HG03575 (cell line): ENCODE results near the gene ILF2.

ENCODE experiments used
- ATAC-seq: cut with Tn5 transposase; IDR thresholded peaks from one replicate; pipeline ENCODE4 v1.9.1; 2021; ENCODE audit not compliant: unreplicated experiment, insufficient number of reproducible peaks, low FRiP score; ENCODE audit errors: extremely low read depth

The ILF2 gene

DNA sequence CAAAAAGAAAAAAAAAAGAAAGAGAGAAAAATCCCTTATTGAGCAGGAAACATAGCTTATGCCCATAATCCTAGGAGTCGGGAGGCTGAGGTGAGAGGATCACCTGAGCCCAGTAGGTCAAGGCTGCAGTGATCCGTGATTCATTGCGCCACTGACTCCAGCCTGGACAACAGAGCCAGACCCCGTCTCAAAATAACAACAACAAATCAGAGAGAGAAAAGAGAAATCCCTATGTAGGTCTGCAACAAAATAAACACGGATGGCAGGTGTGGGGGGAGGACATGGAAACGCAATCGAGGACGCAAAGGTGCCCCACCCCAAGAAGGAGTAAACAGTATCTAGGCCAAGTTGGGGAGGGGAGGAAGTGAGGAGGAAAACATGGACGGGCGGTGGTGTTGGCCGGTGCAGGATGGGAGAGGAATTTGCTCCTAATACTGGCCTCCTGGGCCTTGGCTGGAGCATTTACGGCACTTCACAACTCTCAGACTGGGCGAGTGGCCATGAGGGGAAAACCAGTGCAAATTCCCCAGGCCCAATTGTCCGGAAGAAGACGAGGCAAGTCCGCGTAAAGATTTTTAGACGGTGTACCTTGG lies 37.5 kb downstream of the ILF2 start:
- ATAC-seq = no peak

DNA sequence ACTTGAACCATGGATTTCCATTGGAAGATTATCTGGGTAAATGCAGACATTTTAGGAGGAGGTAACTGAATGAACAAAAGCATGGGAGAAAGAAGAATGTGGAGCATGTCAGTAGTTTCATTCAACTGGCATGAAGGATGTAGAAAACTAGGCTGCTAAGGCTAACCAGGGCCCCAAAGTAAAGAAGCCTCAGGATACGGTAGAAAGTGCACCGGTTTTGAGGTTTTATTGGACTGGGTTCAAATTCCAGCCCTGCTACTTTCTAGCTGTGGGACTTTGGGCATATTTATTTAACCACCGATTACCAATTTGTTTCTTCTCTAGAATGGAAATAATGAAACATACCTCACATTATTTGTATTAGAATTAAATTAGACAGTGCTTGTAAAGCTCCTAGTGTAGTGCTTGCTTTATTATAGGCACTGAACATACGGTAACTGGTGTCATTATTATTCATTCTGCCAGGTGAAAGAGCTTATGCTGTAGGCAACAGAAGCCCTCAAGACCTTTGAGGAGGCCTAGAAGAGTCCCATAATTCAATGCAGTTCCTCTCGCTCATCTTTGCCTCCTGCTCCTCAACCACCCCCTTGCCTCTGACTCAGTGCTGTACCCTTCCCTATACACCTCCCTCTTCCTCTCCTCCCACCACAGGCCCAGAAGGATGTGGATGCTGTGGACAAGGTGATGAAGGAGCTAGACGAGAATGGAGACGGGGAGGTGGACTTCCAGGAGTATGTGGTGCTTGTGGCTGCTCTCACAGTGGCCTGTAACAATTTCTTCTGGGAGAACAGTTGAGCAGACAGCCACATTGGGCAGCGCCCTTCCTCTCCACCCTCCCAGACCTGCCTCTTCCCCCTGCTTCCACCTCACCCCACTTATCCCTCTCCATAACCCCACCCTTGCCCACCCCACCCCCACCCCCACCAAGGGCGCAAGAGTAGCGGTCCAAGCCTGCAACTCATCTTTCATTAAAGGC lies 39.5 kb downstream of the ILF2 start:
- no peak for ATAC-seq

DNA sequence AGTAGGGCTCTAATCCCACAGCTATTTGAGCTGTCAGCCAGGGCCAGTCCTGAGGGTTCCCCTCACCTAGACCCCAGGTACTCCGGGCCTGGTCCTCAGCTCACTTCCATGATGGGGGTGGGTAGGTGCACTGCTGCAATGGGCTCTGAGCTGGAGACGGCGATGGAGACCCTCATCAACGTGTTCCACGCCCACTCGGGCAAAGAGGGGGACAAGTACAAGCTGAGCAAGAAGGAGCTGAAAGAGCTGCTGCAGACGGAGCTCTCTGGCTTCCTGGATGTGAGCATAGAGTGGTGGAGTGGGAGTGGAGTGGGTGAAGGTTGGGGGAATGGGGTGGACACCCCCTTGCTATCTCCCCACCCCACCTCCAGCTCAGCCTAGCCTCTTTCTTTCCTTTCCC lies 40.4 kb downstream of the ILF2 start:
- ATAC-seq = no peak

DNA sequence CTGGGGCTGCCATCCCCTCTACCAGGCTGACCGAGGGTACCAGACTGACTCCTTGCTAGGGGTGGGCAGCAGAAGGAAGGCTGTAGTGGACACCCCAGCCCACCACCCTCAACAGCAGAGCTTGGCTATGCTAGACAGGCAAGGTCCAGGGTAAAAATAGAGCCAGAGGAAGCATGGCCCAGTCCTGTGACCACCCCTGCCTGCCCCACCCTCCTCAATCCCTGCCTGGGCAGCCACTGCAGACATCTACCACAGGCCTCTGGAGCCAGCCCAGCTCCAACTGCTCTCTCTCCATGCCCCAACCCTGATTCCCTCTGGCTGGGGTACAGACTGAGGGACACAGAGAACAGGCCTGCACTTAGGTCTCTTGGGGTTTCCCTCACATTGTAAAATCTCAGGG lies 40.8 kb downstream of the ILF2 start:
- no peak for ATAC-seq

DNA sequence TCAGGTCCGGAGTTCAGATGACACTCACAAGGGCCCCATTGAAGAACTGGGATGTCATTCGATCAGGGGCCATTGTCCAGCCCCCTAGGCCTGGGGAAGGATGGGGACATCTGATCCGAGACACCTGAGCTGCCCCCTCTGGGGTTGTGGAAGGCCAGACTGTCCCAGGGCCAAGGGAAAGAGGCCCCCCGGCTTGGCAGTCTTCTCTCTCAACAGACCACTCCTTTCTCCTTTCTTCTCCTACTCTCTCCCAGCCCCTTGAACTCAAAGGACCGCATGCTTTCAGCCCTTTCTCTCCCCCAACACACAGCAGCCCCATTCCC lies 41.5 kb downstream of the ILF2 start:
- ATAC-seq = no peak

DNA sequence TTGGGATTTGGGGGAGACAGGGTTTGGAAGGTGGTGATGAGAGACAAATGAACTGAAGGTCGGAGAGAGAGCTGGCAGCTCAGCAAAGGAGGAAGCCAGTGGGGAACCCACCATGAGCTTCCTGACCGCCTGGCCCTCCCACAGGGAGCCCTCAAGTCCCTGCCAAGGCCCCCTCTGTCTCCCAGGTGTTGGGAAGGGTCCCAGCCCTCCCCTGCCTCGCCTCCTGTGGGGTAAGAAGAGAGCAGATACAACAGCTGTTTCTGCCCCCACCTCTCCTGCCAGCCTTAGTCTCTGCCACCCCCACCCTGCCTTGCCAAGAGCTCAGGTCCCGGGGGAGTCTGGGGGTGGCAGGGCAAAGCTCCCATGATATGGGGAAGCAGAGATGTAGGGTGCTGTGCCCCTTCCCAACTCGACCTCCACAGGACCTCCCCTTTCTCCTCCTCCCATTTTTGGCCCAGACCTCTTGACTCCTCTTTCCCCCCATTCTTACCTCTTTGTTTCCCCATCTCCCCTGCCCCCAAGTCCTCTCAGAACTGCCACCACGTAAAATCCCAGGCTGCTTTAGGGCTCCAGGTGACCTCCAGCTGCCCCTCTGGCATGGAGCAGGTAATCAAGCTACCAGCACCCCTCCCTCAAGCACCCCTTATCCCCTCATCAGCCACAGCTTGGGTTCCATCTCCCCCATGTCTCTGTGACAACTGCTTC lies 42.0 kb downstream of the ILF2 start:
- no peak for ATAC-seq

DNA sequence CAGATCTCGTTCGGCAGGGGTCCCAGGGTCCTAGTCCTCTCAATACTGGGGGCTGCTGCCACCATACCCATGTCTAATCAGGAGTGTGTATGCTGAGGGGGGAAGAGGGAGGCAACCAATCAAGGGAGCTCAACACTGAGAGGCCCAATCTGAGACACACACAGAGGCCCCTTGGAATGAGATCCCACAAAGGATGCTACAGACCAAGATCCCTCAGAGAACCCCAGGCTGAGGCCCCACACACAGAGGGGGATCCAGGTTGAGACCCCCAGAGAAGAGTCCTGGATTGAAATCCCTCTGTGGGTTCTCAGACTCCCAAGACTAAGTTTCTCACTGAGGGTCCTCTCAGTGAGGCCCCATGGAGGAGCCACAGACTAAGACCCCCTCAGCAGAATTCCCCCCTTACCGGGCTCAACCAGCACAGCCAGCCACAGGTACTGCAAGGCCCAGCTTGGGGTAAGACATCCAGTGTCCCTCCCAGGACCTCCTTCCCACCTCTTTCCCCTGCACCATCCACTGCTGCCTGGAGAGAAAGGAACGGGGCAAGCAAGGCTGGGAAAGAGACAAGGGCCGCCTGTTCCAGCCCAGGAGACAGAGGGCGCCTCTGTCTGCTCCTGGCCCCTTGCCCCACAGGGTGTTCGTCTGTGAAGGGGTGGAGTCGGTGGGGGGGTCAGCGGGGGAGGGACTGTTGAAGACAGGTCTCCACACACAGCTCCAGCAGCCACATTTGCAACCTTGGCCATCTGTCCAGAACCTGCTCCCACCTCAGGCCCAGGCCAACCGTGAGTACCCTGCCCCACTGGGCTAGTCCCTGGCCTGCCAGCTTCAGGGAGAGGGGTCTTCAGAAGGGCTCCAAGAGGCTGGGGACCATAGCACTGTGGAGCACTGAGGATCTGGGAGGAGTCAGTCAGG lies 42.8 kb downstream of the ILF2 start, which contains the start of gene S100A1:
Gene S100A1, plus strand, starts transcription at position 720 of the 912 bp plus-strand sequence. CDS start 2,088 bp downstream, outside the sequence.
- no peak for ATAC-seq

DNA sequence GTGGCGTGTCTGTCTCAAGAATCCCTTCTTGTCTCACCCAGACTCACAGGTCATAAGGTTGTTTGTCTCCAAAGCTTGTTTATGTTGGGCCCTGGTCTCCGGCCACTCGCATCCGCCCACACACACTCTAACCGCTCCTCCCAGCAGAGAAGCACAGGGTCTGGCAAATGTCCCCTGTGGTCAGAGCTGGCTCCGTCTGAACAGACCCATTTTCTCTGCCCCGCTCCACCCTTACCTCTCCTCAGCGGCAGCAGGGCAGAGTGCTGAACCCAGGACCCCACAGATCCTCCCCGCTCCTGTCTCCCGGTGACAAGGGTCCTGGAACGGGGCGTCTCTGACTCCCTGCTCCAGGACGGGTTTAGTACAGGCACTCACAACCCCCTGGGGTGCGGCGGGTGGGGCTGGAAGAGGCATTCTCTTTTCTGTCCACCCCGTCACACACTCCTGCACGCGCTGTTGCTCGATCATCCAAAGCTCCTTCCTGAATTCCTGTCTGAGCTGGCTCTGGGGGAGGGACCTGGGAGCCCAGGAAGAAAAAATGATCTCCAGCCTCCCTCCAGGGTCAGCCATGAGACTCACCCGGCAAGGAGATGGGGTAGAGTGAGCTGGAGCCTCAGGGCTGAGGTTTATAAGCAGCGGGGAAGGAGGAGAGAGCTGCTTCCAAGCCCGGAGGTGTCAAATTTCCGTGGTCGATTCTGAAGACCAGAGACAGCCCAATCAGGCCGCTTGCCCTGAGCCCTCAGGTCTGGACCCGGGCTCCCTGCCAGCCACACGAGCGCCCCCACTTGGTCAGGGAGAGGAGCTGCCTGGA lies 43.7 kb downstream of the ILF2 start, which contains the start of gene S100A13:
Gene S100A13, minus strand, starts transcription at position 602 of the 811 bp plus-strand sequence. CDS start 1,033 bp downstream, outside the sequence.
- ATAC-seq = no peak

DNA sequence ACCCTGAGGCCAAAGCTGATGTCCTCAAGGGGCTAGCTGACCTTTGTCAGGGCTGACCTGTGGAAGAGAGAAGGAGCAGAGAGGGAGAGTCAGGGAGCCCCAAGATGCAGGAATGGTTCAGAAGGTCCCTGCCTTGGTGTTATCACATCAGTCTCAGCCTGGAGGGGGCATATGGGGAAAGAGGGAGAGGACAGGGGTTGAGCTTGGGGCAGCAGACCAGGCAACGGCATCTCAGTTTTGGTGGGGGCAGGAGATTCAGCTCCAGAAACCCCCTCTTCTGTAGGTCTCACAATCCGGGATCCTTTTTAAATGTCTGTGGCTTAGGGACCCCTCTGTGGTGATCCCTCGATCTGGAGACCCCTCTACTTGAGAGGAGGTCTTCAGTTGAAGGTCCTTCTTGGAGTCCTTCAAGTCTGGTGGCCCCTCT lies 44.3 kb downstream of the ILF2 start:
- ATAC-seq = no peak

DNA sequence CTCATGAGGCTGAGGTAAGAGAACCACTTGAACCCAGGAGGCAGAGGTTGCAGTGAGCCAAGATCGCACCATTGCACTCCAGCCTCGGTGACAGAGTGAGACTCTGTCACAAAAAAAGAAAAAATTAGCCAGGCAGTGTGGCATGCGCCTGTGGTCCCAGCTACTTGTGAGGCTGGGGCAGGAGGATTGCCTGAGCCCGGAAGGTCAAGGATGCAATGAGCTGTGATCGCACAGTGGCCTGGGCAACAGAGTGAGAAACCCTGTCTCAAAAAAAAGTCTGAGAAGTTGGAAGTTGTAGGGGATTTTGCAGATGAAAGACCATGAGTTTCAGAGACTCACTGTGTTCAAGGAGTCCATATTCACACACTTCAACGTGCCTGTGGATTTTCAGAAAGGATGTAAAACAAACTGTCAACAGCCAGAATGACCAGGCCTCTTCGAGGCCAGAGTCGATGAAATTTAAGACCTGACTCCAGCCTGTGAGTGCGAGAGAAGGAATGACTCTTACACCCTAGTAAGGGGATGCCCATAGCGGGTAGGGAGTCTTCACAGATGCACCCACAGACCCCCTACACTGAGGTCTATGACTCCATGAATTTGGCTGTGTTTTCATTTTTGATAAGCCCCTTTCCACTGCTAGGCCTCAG lies 45.7 kb downstream of the ILF2 start:
- no peak for ATAC-seq

DNA sequence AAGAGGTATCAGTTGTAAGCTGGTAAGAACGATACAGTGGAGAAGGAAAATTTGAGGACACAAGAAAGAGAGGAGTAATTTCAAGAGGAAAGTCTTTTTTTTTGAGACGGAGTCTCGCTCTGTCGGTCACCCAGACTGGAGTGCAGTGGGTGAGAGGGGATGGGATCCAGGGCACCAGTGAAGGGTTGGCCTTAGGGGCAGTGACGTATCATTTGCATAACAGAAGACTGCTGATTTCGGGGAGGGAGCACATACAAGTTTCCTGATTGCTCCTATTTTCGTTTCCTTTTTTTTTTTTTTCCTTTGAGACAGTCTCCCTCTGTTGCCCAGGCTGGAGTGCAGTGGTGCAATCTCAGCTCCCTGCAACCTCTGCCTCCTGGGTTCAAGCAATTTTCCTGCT lies 47.7 kb downstream of the ILF2 start:
- no peak for ATAC-seq

DNA sequence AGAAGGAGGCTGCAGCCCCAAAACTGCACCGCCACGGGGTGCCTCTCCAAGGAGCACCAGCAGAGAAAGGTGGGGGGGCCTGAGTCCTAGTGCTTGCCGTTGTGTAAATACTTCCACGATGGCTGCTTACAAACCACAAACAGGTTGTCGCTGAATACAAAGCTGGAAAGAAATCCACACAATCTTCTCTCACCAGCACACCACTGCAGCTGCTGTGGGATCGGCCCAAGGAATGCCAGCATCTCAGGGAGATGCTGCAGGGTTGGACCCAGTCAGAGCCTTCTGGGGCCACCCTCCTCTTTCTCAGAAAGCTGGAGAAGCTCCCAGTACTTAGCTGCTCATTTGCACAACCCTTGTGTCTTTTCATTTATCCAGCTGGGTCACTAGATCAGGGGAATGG lies 51.6 kb downstream of the ILF2 start:
- ATAC-seq = no peak

DNA sequence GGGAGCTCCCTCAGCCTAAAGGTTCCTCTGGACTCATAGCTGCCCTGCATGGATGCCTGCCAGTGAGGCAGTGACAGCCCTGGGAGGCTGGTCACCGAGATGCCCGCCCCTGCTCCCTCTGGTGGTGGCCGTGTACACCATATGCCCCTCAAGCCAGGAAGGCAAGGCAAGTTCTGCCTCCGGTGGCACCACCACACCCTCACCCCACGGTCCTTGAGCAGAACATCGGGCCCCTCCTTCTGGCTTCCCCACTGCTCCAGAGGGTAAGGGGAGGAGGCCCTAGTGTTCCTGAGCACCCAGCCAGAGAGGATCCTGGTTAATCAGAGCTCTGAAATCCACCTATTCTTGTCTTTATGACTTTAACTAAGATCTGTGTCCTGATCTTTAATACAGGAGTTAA lies 53.1 kb downstream of the ILF2 start:
- ATAC-seq = no peak

DNA sequence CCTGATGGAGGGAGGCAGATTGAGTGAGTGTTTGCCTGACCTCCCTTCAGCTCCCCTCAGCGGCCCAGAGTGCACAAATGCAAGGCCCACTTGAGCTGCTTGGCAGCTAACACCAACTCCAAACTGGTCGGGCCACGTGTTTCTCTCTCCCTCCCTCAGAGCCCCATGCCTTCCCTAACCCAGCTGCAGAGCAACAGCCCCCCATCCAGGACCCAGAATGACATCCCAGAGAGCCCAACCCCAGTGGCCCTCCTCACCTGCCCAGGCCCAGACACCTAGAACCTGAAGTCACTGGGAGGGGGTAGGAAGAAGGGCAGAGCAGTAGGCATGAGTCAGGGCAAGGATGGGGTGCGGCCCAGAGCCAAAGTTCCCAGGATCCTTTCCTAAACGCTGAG lies 53.9 kb downstream of the ILF2 start:
- no peak for ATAC-seq

DNA sequence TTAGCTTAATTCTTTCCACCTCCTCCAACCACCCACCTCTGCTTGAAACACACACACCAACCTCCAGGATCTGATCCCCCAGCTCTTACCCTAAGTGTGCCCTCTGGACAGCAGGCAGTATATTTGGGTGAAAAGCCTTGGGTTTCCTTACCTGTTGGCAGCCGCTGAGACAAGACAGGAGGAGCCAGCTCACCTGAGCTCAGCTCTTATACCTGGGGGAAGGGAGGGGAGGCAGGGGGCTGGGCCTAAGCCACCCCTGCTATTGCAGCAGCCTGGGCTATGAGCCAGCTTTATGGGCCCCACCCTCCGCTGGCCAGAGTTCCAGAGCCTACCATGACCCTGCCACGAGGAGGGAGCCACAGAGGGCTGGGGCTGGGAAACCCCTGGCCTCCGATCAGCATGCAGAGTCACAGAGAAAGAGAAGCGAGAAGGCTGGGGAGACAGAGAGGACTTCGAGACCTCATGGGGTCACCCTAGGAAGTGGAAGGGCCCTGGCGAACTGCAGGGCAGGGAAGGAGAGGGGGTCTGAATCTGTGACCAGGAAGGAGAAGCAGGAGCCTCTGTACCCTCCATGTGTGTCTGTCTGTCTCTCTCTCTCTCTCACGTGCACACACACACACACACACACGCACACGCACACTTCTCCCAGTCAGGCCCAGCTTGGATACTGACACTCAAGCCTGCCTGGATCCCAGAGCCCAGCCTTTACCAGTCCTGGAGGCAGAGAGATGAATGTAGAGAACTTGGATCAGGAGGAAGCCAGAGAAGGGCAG lies 54.5 kb downstream of the ILF2 start, which contains the start of gene S100A14:
Gene S100A14, minus strand, starts transcription at position 182 of the 773 bp plus-strand sequence. CDS start 467 bp downstream, outside the sequence.
- no peak for ATAC-seq

DNA sequence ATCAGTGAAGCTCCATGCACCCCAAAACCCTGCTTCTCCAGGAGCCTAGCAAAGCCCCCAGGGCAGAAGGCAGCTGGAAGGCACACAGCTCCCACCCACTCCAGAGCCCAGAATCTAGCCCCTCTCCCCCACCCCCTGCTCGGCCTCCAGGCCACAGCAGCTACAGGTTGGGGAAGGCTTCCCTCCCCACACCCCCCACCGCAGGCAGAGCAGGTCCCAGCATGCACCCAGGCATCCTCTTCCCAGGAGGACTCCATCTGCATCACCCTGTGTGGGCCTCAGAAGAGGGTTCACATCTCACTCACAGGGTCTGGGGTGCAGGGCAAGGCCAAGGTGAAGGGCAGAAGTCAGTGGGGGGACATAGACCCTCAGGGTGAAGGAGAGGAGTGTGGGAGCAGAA lies 55.4 kb downstream of the ILF2 start:
- no peak for ATAC-seq

DNA sequence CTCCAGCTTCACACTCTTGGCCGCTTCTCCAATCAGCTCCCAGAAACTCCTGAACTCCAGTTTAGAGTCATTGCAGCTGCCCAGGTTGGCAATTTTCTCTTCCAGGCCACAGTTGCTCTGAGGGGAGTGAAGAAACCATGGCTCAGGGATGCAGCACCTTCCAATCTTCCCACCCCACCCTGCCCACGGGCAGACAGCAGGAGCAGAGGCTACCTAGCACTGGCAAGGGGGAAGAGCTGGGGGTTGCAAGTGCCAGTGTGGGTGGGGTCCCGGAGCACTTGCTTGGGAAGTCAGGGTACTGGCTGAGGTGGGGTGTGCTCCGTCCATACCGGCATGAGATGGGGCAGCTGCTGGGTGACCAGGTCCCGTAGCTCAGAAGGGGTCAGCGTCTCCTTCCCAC lies 55.9 kb downstream of the ILF2 start:
- no peak for ATAC-seq
